GM12878 (cell line): ENCODE measurements around the gene EMILIN3. TPM values are rescaled to one million over a fixed set of nuclear protein-coding genes. Genes with fewer than 3 reads are reported as not detected.

ENCODE experiments used
- ATAC-seq: fragments of 200-7000 bp; cut with Tn5 transposase; 3 replicates; pipeline ENCODE4 v1.9.1; 2020; ENCODE audit warnings: mild to moderate bottlenecking, moderate library complexity
- BruUV-seq: library from RNA; stranded (reverse); fragments of 400-500 nt; replicated peaks from 2 replicates; lab custom pipeline; 2021; lab: Mats Ljungman, UMichigan
- CTCF ChIA-PET: fragments of 300-600 bp; sonication (Branson Sonifier 250); formaldehyde crosslinking; extraction: SDS; loops from one replicate; lab custom pipeline; 2021; ENCODE audit warnings: inconsistent platforms; lab: Yijun Ruan, JAX
- POLR2A ChIA-PET: fragments of 350-600 bp; formaldehyde crosslinking; extraction: SDS; loops from one replicate; lab custom pipeline; 2021; ENCODE audit warnings: inconsistent platforms; lab: Charles Lee
- RAD21 ChIA-PET: fragments of 300-600 bp; sonication (Branson Sonifier 250); formaldehyde crosslinking; loops from one replicate; lab custom pipeline; 2023; ENCODE audit warnings: antibody characterized with exemption; ENCODE audit not compliant: unreplicated experiment; lab: Charles Lee
- SMC1A ChIA-PET: fragments of 300-600 bp; sonication (Branson Sonifier 250); formaldehyde crosslinking; loops from one replicate; lab custom pipeline; 2023; ENCODE audit not compliant: unreplicated experiment, uncharacterized antibody; lab: Charles Lee
- DNase-seq: peaks from one replicate; pipeline ENCODE4 v3.0.0-alpha.2; 2011; ENCODE audit warnings: low read depth, low spot score
- FAIRE-seq: peaks from 3 replicates; lab custom pipeline; 2011; peaks lifted over from hg19 to GRCh38; lab: Jason Lieb, UNC
- H2AFZ ChIP-seq: 2 replicates; pipeline ENCODE4 v1.6.0; 2011; ENCODE audit warnings: low read depth, low read length, control low read depth; ENCODE audit not compliant: control insufficient read depth
- H3K27ac ChIP-seq: 2 replicates; pipeline ENCODE4 v1.5.1; 2011; ENCODE audit warnings: control low read depth; ENCODE audit not compliant: control insufficient read depth, insufficient read depth
- H3K27me3 ChIP-seq, 2 experiments: replicated peaks in 1 of 2; 2 replicates each; pipeline versions ENCODE4 v1.6.0 to v1.6.1; 2011; ENCODE audit warnings: low read length in 1 of 2; ENCODE audit not compliant: control insufficient read depth in 2 of 2, insufficient read depth in 2 of 2
- H3K36me3 ChIP-seq, 2 experiments: 2 replicates each; pipeline ENCODE4 v1.5.1; 2011; ENCODE audit warnings: low read length in 1 of 2; ENCODE audit not compliant: control insufficient read depth in 2 of 2, insufficient read depth in 2 of 2
- H3K4me1 ChIP-seq: 2 replicates; pipeline ENCODE4 v1.6.1; 2011; ENCODE audit warnings: mild to moderate bottlenecking, low read length, moderate library complexity, mixed read lengths; ENCODE audit not compliant: control insufficient read depth, insufficient read depth
- H3K4me2 ChIP-seq: 2 replicates; pipeline ENCODE4 v1.6.0; 2011; ENCODE audit warnings: control low read depth; ENCODE audit not compliant: control insufficient read depth, insufficient read depth
- H3K4me3 ChIP-seq: fragments of 200-600 bp; sonication (generic); 2 replicates; pipeline ENCODE4 v1.5.1; 2016
- H3K79me2 ChIP-seq: 2 replicates; pipeline ENCODE4 v1.6.0; 2011; ENCODE audit warnings: low read length; ENCODE audit not compliant: control insufficient read depth, insufficient read depth
- H3K9ac ChIP-seq: 2 replicates; pipeline ENCODE4 v1.8.0; 2011; ENCODE audit warnings: low read length, control low read depth, mixed read lengths; ENCODE audit not compliant: control insufficient read depth, insufficient read depth
- H3K9me3 ChIP-seq: replicated peaks from 3 replicates; pipeline ENCODE4 v1.5.1; 2011; ENCODE audit warnings: mild to moderate bottlenecking, low read length; ENCODE audit not compliant: control insufficient read depth, insufficient read depth
- H4K20me1 ChIP-seq: 2 replicates; pipeline ENCODE4 v1.6.0; 2011; ENCODE audit not compliant: control insufficient read depth, insufficient read depth
- DPF2 ChIP-seq: fragments of 450-650 bp; IDR thresholded peaks from 2 replicates; pipeline ENCODE4 v1.6.1; 2017; ENCODE audit warnings: mild to moderate bottlenecking
- KLF5 ChIP-seq: fragments of 450-650 bp; IDR thresholded peaks from 2 replicates; pipeline ENCODE4 v1.6.1; 2014; ENCODE audit warnings: mild to moderate bottlenecking; ENCODE audit not compliant: partially characterized antibody
- STAT1 ChIP-seq: fragments of 450-650 bp; conservative IDR thresholded peaks from 2 replicates; pipeline ENCODE4 v1.6.1; 2014; ENCODE audit warnings: antibody characterized with exemption, mild to moderate bottlenecking
- YBX1 ChIP-seq: fragments of 450-650 bp; IDR thresholded peaks from 2 replicates; pipeline ENCODE4 v1.6.1; 2016; ENCODE audit warnings: antibody characterized with exemption
- YY1 ChIP-seq: IDR thresholded peaks from 2 replicates; pipeline ENCODE4 v1.6.1; 2011; ENCODE audit warnings: low read depth, mild to moderate bottlenecking, low read length
- ZBED1 ChIP-seq: IDR thresholded peaks from 2 replicates; pipeline ENCODE4 v1.6.1; 2016; ENCODE audit warnings: borderline replicate concordance
- ZBTB33 ChIP-seq: fragments of 450-650 bp; IDR thresholded peaks from 2 replicates; pipeline ENCODE4 v1.6.1; 2017; ENCODE audit warnings: mild to moderate bottlenecking
- ZNF24 ChIP-seq: fragments of 450-650 bp; IDR thresholded peaks from 2 replicates; pipeline ENCODE4 v1.6.1; 2017; ENCODE audit warnings: antibody characterized with exemption, mild to moderate bottlenecking
- ZSCAN29 ChIP-seq: fragments of 450-650 bp; IDR thresholded peaks from 2 replicates; pipeline ENCODE4 v1.6.1; 2017; ENCODE audit warnings: mild to moderate bottlenecking, moderate library complexity
- WGBS: methylation state at CpG from one replicate; pipeline ENCODE4 v1.1.6; 2016; ENCODE audit warnings: low lambda C conversion rate; ENCODE audit not compliant: insufficient replicate concordance, insufficient coverage; ENCODE audit errors: missing lambda C conversion rate; 5-methylcytosine and 5-hydroxymethylcytosine counted together
- in situ Hi-C: fragments of 300-500 bp; cut with MboI; formaldehyde crosslinking; loops from 9 replicates; pipeline ENCODE4 v1.14.3; 2018; ENCODE audit warnings: mixed read lengths
- intact Hi-C: fragments of 100-400 bp; cut with micrococcal nuclease; formaldehyde crosslinking; loops from one replicate; pipeline ENCODE4 v1.14.2; 2022; ENCODE audit not compliant: unreplicated experiment
- polyA plus RNA-seq, 11 experiments: library from polyadenylated mRNA; depleted of rRNA in 4 of 11; unstranded in 6 of 11; stranded (reverse) in 5 of 11; fragments of >200 nt; fragmentation: Nextera tagmentation in 4 of 11; fragmentation: Illumina TruSeq in 1 of 11; extraction: Ambion mirVana in 4 of 11; extraction: Trizol in 1 of 11; gene quantifications; 1 replicate in 1 of 11; 2 replicates in 10 of 11; pipeline versions ENCODE4 v1.2.1 to v1.2.3, GENCODE V29; 2011 to 2016; ENCODE audit warnings: inconsistent platforms in 2 of 11, missing spikeins in 2 of 11, low read depth in 1 of 11
- total RNA-seq, 4 experiments: library from RNA; depleted of rRNA in 3 of 4; stranded (reverse); fragments of >200 nt in 3 of 4; fragmentation: Illumina TruSeq in 1 of 4; extraction: Trizol in 1 of 4; gene quantifications; 2 replicates each; pipeline versions ENCODE4 v1.2.1 to v1.2.3, GENCODE V29; 2013 to 2021
- TF ChIP-seq, protein P1 (sequence below): fragments of 450-650 bp; IDR thresholded peaks from 2 replicates; pipeline ENCODE4 v1.6.1; 2016; ENCODE audit warnings: mild to moderate bottlenecking, moderate library complexity, borderline replicate concordance
- TF ChIP-seq, protein P2 (sequence below): fragments of 150-350 bp; IDR thresholded peaks from 2 replicates; pipeline ENCODE4 v1.6.1; 2014; ENCODE audit warnings: mild to moderate bottlenecking, low read depth, low read length
- TF ChIP-seq, protein P3 (sequence below): IDR thresholded peaks from 2 replicates; pipeline ENCODE4 v1.6.1; 2012; ENCODE audit warnings: low read depth, low read length, improper control_type of control experiment
- TF ChIP-seq, protein P4 (sequence below): fragments of 450-650 bp; IDR thresholded peaks from 2 replicates; pipeline ENCODE4 v1.6.1; 2016; ENCODE audit warnings: mild to moderate bottlenecking

The EMILIN3 gene
- total and polyA plus RNA-seq, 10 of the 15 experiments (the other 5 are each of a cell fraction or from before 2014, with no cell fraction given) = not detected

GRCh38 chr20:41367956-41368355, 1.3 kb upstream of the EMILIN3 start (continued):
- TF ChIP-seq, protein P1, sequence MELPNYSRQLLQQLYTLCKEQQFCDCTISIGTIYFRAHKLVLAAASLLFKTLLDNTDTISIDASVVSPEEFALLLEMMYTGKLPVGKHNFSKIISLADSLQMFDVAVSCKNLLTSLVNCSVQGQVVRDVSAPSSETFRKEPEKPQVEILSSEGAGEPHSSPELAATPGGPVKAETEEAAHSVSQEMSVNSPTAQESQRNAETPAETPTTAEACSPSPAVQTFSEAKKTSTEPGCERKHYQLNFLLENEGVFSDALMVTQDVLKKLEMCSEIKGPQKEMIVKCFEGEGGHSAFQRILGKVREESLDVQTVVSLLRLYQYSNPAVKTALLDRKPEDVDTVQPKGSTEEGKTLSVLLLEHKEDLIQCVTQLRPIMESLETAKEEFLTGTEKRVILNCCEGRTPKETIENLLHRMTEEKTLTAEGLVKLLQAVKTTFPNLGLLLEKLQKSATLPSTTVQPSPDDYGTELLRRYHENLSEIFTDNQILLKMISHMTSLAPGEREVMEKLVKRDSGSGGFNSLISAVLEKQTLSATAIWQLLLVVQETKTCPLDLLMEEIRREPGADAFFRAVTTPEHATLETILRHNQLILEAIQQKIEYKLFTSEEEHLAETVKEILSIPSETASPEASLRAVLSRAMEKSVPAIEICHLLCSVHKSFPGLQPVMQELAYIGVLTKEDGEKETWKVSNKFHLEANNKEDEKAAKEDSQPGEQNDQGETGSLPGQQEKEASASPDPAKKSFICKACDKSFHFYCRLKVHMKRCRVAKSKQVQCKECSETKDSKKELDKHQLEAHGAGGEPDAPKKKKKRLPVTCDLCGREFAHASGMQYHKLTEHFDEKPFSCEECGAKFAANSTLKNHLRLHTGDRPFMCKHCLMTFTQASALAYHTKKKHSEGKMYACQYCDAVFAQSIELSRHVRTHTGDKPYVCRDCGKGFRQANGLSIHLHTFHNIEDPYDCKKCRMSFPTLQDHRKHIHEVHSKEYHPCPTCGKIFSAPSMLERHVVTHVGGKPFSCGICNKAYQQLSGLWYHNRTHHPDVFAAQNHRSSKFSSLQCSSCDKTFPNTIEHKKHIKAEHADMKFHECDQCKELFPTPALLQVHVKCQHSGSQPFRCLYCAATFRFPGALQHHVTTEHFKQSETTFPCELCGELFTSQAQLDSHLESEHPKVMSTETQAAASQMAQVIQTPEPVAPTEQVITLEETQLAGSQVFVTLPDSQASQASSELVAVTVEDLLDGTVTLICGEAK = no peak
- TF ChIP-seq YY1 (no peak), STAT1 (no peak), KLF5 (no peak), ZBED1 (no peak)
- TF ChIP-seq, all 136 proteins: peak for 0

- DNase-seq = no peak
- in situ Hi-C loops = no loop called here
- Histone ChIP-seq H3K27ac (no peak overlapping the region), H3K27me3 (peaks cover 0 to 15% of the 10 kb centered on the region in 2 experiments), H3K9me3 (no peaks in the 10 kb centered on the region), H4K20me1 (no peaks in the 10 kb centered on the region), H2AFZ (no peak overlapping the region), H3K79me2 (no peaks in the 10 kb centered on the region), H3K9ac (no peak overlapping the region), H3K4me3 (no peak overlapping the region), H3K4me2 (no peak overlapping the region), H3K36me3 (no peaks in the 10 kb centered on the region), H3K4me1 (peaks cover 14% of the 10 kb centered on the region)
- BruUV-seq = no TSS peak
- intact Hi-C loops = no loop called here
- FAIRE-seq = no peak
- ChIA-PET CTCF (no interaction called here), RAD21 (no interaction called here), SMC1A (no interaction called here), POLR2A (no interaction called here)
- no peak for ATAC-seq
- no peak for TF ChIP-seq YBX1
- TF ChIP-seq, protein P2, sequence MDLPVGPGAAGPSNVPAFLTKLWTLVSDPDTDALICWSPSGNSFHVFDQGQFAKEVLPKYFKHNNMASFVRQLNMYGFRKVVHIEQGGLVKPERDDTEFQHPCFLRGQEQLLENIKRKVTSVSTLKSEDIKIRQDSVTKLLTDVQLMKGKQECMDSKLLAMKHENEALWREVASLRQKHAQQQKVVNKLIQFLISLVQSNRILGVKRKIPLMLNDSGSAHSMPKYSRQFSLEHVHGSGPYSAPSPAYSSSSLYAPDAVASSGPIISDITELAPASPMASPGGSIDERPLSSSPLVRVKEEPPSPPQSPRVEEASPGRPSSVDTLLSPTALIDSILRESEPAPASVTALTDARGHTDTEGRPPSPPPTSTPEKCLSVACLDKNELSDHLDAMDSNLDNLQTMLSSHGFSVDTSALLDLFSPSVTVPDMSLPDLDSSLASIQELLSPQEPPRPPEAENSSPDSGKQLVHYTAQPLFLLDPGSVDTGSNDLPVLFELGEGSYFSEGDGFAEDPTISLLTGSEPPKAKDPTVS = no peak
- TF ChIP-seq, protein P3, sequence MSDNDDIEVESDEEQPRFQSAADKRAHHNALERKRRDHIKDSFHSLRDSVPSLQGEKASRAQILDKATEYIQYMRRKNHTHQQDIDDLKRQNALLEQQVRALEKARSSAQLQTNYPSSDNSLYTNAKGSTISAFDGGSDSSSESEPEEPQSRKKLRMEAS = no peak
- no peak for TF ChIP-seq ZSCAN29
- no peak for TF ChIP-seq DPF2
- TF ChIP-seq ZNF24 = no peak
- no peak for TF ChIP-seq ZBTB33
- TF ChIP-seq, protein P4, sequence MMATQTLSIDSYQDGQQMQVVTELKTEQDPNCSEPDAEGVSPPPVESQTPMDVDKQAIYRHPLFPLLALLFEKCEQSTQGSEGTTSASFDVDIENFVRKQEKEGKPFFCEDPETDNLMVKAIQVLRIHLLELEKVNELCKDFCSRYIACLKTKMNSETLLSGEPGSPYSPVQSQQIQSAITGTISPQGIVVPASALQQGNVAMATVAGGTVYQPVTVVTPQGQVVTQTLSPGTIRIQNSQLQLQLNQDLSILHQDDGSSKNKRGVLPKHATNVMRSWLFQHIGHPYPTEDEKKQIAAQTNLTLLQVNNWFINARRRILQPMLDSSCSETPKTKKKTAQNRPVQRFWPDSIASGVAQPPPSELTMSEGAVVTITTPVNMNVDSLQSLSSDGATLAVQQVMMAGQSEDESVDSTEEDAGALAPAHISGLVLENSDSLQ = no peak
- WGBS = 55% methylated on average over 13 of the region's 13 CpGs
Measured at GRCh38 chr20:41367393-41367695, 726 bp upstream of the EMILIN3 start.
